Panc1 (cell line): ENCODE results near the gene NASP.

Source experiments
- CTCF ChIP-seq: fragments of 450-650 bp; IDR thresholded peaks from 2 replicates; pipeline ENCODE4 v1.5.1; 2017; ENCODE audit warnings: mild to moderate bottlenecking
- POLR2AphosphoS5 ChIP-seq: IDR thresholded peaks from 2 replicates; pipeline ENCODE4 v1.6.1; 2012; ENCODE audit warnings: mild to moderate bottlenecking, low read depth, low read length, moderate library complexity
- SIN3A ChIP-seq: IDR thresholded peaks from 2 replicates; pipeline ENCODE4 v1.6.1; 2012; ENCODE audit warnings: low read depth, mild to moderate bottlenecking, low read length, moderate library complexity, borderline replicate concordance; ENCODE audit not compliant: insufficient read depth

- no peak for TF ChIP-seq CTCF
- no peak for TF ChIP-seq POLR2AphosphoS5
- TF ChIP-seq SIN3A, result no peak
These were observed 32.0 kb downstream of the NASP start for GRCh38 chr1:45615885-45616284.
